Retinal pigment epithelial cell (primary cell): ENCODE data around the gene CHGA.

ENCODE experiments used
- DNase-seq: peaks from one replicate; pipeline ENCODE4 v3.0.0-alpha.2; 2010; ENCODE audit warnings: low read depth
- H3K4me3 ChIP-seq: 2 replicates; pipeline ENCODE4 v1.5.1; 2011; ENCODE audit warnings: mild to moderate bottlenecking, low read length, control low read depth, moderate library complexity
- TF ChIP-seq, protein P1 (sequence below): conservative IDR thresholded peaks from 2 replicates; pipeline ENCODE4 v1.5.1; 2011; ENCODE audit warnings: low read depth, low read length, control low read depth, inconsistent platforms

Gene CHGA

DNA sequence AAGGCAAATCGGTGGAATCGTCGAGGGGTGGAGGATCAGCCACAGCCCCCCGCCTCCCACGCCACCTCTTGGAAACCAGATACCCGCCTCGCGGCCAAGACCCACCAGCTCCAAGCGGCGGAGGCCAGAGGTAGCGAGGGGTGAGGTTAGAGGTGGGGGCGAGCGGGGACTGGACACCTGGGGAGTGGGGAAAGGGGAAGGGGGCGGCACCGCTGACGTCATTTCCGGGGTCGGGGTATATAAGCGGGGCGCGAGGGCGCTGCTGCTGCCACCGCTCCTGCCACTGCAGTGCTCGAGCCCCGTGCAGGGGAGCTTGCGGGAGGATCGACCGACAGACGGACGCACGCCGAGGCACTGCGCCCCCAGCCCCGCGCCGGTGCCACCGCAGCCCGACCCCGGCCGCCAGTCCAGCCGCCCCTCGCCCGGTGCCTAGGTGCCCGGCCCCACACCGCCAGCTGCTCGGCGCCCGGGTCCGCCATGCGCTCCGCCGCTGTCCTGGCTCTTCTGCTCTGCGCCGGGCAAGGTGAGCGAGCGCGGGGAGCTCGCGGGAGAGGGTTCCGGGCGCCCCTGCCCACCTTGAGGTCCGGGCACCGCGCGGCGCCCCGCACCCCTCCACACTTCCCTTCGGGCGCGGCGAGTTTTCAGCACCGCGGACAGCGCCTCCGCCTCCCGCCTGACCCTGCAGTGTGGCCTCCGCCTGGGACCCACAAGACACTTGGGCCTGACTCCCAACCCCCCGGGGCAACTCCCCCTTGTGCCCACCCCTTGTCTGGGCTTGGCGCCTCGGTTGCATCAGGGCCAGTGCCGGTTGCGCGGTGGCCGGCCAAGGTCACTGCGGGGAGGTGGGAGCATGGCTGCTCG lies at the start of gene CHGA:
TSS of gene CHGA (plus strand) at position 268 of the 861 bp plus-strand sequence. CDS start at position 478, 210 bp downstream.
- no peak within 1 kb of the TSS for H3K4me3 ChIP-seq
- no peak for DNase-seq
- TF ChIP-seq, protein P1, sequence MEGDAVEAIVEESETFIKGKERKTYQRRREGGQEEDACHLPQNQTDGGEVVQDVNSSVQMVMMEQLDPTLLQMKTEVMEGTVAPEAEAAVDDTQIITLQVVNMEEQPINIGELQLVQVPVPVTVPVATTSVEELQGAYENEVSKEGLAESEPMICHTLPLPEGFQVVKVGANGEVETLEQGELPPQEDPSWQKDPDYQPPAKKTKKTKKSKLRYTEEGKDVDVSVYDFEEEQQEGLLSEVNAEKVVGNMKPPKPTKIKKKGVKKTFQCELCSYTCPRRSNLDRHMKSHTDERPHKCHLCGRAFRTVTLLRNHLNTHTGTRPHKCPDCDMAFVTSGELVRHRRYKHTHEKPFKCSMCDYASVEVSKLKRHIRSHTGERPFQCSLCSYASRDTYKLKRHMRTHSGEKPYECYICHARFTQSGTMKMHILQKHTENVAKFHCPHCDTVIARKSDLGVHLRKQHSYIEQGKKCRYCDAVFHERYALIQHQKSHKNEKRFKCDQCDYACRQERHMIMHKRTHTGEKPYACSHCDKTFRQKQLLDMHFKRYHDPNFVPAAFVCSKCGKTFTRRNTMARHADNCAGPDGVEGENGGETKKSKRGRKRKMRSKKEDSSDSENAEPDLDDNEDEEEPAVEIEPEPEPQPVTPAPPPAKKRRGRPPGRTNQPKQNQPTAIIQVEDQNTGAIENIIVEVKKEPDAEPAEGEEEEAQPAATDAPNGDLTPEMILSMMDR: no peak

DNA sequence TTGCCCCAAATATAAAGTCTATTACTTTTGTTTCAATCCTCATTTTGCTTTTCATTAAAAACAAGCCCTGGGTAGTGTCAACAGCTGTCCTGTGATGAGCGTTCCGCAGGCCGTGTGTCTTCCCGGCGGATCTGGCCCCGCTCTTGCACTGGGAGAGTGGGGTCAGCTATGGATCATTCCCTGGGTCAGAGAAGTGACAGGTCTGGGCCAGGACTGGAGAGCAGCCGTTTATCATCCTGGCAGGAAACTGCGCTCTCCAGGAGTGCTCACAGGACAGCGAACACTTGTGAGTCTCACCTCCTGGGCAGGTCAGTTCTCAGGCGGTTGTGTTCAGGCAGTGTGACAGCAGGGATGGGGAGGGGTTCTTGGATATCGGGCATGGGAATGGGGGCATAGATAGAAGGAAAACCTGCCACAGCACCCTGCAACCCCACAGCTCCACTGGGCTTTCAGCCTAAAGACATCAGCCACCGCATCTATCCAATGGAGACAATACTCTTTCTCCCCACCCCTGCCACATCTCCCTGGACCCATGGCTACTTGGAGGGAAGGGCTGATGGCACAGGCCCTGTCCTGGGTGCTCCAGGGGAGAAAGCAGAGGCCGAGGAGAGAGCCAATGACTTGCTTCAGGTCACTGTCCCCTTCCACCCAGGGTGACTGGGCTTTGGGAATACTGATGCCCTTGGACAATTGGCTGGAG lies 47.8 kb upstream of the CHGA start:
- no peak overlapping the region for H3K4me3 ChIP-seq
- TF ChIP-seq, protein P1: no peak
- no peak for DNase-seq

DNA sequence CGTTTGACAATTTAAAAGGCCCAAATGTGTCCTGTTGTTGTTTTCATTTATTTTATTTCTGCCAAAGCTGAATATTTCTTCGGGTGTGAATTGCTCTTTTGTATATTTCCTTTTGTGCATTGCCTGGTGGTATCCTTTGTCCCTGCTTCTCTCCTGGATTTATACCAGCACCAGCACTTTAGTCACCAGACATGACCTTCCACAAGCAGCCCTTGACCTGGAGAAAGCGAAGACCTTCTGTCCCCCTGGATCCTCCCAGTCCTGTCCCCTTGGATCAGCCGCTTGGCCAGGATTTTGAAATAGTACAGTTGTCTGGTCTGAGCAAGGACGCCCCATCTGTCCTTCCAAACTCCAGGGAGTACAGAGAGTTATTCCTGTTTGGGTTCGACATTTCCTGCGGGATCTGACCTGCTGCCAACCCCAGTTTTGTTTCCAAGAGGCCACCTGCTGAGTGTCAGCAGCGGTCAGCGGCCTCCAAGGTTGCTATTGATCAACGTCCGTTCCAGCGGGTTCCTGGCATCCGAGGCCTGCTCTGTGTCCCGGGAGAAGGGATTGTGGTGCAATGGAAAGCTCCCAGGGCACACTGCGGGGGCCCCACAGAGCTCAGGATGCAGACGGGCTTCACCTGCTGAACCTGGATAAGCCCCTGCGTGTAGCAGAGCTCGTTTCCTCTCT lies 45.1 kb upstream of the CHGA start:
- TF ChIP-seq, protein P1: no peak
- DNase-seq: no peak
- no peak overlapping the region for H3K4me3 ChIP-seq

- DNase-seq: no peak
- H3K4me3 ChIP-seq: no peak overlapping the region
- TF ChIP-seq, protein P1: no peak
These were observed 42.6 kb upstream of the CHGA start for GRCh38 chr14:92880351-92880750.

DNA sequence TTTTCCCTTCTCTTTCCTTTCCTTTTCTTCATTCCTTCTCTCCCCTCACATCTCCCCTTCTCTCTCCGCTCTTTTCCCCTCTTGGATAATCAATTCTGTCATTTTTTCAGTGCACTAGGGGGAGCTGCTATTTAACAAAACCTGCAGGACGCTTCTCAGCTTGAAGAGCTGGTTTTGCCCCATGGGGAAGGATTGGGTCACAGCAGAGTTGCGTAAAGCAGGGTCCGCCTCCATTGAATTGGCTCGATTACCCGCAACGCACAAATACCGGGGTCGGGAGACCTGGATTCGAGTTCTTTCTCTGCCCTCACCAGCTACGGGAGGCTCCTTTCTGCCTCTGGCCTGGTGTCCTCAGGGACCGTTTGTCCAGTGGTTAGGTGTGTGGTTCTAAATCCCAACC lies 42.1 kb upstream of the CHGA start:
- no peak overlapping the region for H3K4me3 ChIP-seq
- TF ChIP-seq, protein P1: peak; percentile 38
- DNase-seq: no peak

DNA sequence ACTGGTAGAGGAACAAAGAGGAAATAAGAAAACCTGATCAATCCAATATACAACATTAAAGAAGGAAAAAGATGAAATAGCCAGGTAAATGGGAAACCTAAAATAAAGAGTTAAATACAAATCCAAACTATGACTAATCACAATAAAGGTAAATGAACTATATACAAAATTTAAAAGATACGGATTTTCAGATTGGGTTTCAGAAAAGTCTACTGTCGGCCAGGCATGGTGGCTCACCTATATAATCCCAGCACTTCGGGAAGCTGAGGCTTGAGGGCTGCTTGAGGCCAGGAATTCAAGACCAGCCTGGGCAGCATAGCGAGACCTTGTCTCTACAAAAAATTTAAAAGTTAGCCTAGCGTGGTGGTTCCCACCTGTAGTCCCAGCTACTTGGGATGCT lies 39.9 kb upstream of the CHGA start:
- H3K4me3 ChIP-seq: no peak overlapping the region
- no peak for DNase-seq
- TF ChIP-seq, protein P1: no peak
